Muscle of back (tissue), 11 donors: ENCODE measurements around the gene RASA4. TPM values are rescaled to one million over a fixed set of nuclear protein-coding genes. Genes with fewer than 3 reads are reported as not detected.
A peak's percentile ranks its signal among the peaks of the same experiment; 100 is the strongest.
"Not testable (repeated sequence)": the region's sequence is repeated elsewhere in the genome, so short reads cannot be mapped to it uniquely, and the experiment has no call there.

Experiments
- DNase-seq, 3 donors: peaks; one replicate each; pipeline versions ENCODE4 v3.0.0 to v3.0.0-alpha.2; 2013
- polyA plus RNA-seq, 10 donors: library from polyadenylated mRNA; unstranded; fragments of 120-200 nt; gene quantifications; one replicate each; pipeline ENCODE4 v1.2.1, GENCODE V29; 2013; ENCODE audit not compliant: insufficient read length in 10 of 10

Gene RASA4
- polyA plus RNA-seq, 10 donors: 16.3 to 43.7 (median 27.8) TPM

DNA sequence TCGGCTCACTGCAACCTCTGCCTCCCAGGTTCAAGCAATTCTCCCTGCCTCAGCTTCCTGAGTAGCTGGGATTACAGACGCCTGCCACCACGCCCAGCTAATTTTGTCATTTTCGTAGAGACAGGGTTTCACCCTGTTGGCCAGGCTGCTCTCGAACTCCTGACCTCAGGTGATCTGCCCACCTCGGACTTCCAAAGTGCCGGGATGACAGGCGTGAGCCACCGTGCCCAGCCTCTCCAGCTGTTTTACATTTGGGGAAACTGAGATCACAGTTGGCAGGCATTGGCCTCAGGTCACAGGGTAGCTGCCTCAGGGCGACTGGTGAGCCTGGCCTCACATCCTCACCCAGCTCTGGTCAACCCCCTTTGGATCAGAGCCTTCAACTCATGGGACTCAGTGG, 6.8 kb downstream of the RASA4 start:
- not testable (repeated sequence) for DNase-seq

DNA sequence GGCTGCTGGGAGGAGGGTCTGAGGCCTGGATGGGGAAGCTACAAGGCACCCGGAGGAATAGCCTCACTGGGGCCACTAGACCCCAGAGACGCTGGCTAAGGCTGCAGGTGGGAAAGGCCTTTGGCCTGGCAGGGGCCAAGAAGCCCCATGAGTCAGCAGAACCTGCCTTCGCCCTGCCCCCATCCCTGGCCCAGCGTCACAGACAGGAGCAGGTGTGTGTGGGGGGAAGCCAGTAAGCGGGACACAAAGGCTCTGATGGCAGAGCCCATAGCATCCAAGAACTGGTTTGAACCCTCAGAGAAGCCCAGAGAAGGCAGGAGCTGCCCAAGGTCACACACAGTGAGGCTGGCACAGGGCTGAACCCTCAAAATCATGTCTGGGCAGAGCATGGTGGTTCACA, 9.7 kb downstream of the RASA4 start:
- DNase-seq: not testable (repeated sequence)

DNA sequence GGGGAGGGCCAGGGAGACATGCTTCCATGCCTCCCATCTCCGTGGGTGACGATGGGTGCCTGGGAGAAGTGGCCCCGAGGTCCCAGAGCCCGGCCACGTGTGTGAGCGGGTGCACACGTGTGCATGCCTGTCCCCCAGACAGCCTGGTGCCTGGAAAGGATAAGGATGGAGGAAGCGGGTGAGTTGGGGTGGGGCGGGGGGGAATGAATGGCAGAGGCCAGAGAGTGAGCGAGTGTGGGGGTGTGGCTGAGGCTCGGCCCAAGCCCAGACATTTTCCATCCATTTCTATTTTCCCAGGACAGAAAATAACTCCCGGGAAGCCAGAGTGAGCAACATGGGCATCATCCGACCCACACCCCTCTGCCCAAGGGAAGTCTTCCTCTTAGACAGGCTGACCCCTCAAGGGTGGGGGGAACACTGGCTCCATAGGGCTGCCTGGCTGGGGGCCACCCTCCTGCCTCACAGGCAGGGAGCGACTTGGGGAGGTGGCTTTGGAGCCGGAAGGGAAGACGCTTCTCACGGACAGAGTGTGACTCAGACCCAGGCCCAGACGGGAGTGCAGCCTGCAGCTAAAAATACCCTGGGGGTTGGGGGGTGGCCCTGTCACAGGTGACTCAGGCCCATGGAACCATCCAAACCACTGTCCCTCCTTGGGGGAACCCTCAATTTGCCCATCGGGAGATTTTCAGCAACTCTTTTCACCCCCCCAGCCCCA, 12.0 kb downstream of the RASA4 start:
- DNase-seq: not testable (repeated sequence)

DNA sequence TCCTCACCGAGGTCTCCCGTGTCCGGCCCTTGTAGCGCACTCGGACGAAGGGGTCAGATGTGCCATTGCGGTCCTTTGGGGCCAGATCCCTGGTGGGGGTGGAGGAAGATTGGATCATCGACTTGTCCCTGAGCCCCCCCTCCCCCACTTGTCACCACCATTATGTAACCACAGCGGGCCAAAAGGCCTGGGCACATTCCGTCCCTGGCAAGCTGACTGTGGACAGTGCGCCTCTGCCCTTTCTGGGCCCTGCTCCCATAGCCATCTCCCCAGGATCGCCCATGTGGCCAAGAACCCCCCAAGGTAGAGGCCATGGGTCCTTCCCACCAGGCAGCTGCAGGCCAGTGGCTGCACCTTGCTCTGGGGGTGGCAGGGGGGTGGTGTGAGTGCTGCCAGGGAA, 14.2 kb downstream of the RASA4 start:
- not testable (repeated sequence) for DNase-seq

DNA sequence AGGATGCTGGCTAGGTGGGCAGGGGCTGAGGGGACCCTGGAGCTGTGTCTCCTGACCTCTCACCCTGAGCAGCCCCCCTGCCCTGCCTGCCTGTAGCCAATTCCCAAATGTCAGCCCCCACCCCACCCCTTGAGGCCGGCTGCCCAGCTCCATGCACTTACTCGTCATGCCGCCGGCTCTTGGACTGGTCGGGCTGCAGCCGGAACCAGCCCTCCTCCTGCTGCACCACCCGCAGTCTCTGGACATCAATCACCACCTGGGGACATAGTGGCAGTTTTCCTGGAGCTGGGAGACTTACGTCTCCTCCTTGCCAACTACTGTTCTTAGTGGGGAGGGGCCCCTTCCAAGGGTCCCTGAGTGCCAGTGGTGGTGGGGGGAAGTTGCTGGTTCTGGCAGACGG, 16.9 kb downstream of the RASA4 start:
- not testable (repeated sequence) for DNase-seq

DNA sequence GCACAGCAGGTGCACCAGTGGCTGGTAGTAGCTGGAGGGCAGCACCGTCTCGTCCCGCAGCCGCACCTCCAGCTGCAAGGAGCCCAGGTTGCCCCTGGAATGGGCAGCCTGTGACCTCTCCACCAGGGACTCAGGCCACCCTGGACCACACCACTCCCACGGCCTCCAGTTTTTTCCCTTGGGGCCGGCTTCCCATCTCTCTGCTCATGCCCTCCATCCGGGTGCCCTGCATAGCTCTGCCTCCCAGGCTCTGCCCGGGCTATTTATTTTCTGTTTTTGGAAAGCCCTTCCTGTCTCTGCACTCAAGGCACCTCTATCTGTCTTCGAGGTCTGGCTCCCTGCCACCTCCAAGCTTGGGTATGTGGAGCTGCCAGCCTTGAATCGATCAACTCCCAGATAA, 20.5 kb downstream of the RASA4 start:
- not testable (repeated sequence) for DNase-seq

DNA sequence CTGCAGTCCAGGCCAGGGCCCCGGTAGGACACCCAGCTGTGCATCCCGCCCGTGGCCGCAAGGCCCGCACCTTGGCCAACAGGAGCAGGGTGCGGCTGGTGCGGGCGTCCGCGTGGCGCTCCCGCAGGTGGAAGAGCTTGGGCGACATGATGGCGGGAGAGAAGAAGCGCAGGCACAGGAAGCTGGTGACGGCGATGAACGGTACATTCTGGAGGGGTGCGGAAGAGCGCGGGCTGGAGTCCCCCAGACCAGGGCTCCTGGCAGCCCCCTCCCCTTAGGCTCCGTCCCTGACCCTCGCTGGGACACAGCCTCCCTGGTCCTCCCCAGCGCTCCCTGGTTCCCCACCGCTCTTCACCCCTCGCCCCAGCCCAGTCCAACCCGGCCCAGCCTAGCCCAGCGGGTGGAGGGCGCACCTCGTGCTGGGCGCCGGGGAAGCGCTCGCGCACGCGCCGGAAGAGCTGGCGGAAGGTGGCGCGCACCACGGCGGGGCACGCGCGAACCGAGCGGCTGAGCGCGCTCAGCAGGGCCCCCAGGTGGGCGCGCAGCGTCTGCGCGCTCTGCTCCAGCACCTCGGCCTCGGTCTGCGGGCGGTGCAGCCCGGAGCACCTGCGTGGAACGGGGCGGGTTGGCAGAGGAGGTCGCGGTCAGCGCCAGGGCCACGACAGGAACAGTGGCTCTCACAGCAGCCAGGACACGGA, 22.8 kb downstream of the RASA4 start:
- not testable (repeated sequence) for DNase-seq

DNA sequence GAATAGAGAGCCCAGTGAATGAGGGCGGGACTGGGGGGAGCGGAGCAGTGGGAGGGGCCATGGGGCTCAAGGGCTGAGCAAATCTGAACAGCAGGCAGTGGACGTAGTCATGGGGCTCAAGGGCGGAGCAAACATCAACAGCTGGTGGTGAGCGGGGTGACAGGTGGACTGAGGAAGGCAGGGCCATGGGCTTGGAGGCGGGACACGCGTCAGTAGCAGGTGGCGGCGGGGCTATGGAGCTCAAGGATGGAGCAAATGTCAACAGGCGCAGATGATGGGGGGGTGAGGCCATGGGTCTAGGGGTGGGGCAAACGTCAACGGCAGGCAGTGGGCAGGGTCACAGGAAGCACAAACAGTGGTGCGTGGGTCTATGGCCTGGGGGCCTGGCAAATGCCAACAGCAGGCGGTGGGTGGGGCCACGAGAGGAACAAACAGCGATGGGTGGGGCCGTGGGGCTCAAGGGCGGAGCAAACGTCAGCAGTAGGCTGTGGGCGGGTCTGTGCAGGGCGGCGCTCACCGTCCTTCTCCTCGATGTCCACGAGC, 24.0 kb downstream of the RASA4 start:
- DNase-seq: not testable (repeated sequence)

DNA sequence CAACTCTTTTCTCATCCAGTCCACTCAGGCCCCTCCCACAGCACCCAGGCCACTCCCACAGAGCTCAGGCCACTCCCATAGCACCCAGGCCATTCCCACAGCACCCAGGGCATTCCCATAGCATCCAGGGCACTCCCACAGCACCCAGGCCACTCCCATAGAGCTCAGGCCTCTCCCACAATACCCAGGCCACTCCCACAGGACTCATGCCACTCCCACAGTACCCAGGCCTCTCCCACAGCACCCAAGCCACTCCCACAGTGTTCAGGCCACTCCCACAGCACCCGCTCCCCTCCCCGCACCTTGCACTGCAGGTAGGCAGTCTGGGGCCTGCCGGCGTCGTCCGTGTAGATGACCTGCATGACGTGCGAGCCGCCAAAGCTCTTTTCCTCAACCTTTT, 26.7 kb downstream of the RASA4 start:
- not testable (repeated sequence) for DNase-seq

DNA sequence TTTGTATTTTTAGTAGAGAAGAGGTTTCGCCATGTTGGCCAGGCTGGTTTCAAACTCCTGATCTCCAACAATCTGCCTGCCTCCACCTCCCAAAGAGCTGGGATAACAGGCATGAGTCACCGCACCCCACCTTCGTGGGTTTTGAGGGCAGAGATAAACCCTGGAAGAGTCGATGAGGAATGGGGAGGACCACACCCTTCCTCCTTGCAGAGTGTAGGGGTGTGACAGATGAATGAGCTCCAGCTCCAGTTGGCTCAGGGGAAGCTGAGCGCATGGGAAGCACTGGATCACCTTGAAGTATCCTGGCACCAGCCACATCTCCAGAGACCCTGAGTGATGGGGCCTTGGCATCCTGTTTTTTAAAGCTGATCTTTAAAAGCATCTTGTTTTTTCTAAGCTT, 33.1 kb downstream of the RASA4 start:
- DNase-seq: not testable (repeated sequence)

DNA sequence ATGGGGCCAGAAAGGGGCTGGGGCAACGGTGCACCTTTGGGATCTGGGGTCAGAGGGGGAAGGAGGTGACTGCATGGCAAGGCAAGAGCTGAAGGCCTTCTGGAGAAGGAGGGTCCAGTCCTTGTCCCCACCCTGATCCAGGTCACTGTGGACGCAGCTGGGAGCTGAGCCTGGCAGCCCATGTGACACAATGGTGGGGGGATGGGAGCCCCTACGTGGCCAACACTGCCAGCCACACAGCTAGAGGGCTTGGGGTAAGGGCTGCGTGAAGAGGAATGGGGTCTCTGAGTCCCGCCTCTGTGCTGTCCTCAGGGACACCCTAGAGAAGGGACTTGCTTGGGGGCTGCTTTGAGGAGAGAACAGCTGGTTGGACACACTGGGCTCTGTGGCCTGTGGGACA, 34.8 kb downstream of the RASA4 start:
- not testable (repeated sequence) for DNase-seq

DNA sequence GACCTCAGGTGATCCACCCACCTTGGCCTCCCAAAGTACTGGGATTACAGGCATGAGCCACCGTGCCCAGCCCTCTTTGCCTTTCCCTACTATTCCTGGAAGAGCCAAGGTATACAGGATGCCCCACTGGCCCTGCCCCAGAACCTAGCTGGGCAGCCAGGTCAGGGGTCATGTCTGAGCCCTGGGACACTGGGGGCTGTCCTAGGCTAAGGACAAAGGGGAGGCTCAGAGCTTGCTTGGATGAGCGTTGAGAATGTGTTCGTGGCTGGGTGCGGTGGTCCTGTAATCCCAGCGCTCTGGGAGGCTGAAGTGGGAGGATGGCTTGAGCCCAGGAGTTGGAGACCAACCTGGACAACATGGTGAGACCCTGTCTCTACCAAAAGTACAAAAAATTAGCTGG, 38.1 kb downstream of the RASA4 start:
- DNase-seq: not testable (repeated sequence)

DNA sequence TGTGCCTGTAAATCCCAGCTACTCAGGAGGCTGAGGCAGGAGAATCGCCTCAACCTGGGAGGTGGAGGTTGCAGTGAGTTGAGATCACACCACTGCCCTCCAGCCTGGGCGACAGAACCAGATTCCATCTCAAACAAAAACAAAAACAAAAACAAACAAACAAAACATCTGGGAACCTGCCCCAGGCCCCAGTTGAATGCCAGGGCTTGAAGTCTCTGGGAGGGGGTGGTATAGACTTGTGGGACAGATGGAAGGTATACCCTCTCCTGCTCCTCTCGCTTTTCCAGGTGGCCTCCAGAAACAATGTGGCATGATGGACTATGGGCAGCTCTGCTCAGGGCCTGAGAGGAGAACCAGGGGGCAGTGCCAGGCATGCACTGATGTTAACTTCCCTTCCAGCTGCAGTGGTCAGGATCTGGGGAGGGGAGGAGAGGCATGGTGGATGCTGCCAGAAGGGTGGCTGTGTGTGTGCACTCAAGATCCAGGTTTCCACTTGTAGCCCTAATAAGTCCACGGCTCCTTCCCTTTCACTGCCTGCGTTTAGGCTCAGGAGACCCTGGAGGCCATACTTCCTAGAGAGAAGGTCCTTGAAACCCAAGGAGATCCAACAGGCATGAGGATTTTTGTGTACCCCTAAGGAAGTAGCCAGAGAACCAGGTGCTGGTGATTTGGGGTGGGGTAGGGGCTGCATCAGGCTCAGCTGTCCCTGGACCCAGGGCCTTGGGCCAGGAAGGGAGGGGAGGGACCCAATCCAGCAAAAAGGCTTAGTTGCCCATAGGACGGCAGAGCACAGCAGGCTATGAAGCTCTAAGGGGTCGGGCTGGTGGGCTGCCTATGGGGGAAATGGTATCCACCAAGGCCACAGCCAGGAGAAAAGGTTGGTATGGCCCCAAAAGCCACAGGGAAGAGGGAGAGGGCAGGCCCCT, 39.0 kb downstream of the RASA4 start:
- not testable (repeated sequence) for DNase-seq

DNA sequence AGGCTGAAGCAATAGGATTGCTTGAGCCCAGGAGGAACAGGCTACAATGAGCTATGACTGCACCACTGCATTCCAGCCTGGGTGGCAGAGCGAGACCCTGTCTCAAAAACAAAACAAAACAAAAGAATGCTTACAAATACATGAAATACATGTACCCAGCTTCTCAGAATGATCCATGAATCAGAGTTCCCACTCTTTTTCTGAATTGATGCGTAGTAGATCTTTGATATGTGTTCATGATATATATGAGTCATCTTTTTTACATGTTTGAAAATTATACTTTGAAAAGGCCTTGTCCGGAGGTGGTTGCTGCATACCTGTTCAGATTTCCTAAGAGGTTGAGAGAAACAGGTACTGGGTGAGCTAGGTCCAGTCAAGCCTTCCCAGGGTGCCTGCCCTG, 40.2 kb downstream of the RASA4 start:
- DNase-seq: not testable (repeated sequence)

DNA sequence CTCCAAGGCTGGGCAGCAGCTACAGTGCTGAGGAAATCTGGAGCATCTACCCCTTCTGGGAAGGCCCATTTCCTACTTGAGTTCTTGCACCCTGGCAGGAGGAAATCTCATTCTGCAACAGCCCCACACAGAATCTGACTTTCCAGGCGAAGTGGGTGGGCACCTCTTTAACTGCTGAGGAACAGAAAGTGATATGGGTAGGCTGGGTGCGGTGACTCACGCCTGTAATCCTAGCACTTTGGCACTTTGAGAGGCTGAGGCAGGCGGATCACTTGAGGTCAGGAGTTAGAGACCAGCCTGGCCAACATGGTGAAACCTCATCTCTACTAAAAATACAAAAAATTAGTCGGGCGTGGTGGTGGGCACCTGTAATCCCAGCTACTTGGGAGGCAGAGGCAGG, 41.9 kb downstream of the RASA4 start:
- not testable (repeated sequence) for DNase-seq

DNA sequence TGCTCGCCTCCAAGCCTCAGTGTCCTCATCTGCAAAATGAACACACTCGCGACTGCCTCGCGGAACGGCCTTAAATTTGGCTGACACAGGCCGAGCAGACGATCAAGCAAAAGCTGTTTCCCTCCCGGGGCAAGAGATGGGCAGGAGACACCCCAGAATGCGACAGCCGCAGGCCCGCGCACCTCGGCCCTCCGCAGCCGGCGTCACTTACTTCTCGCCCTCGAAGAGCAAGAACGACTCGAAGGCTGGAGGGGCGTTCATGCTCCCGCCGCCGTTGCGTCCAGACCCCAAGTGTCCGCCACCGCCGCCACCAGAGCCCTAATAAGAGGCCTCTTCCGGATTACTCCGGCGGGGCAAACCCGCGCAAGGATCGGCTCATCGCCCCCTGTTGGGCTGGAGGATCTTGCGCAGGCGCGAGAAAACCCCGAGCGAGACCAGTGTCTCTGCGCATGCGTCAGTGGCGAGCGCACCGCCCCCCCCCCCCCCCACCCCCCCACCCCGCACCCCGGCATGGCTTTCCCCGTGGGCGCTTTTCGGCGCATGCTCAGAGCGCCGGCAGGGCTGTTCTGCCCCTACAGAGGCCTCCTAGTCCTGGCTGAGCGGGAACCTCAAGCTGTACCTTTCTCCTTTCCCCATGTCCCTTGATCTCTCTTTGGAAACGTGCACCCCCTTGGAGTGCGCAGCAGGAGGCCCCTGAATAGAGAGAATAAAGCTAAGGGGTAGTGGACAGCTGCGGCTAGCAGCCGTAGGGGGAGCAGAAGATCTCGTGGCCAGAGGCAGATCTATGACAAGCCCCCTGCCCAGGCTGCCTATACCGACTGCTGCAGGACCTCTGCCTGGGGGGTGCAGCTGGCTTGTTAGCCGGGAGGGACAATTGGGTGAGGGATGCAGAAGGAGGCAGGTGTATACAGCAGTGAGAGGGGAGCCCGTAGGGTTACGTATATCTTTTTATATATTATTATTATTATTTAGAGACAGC, 44.0 kb downstream of the RASA4 start, which contains the start of gene POLR2J3:
TSS of gene POLR2J3 (minus strand) at position 323 of the 979 bp plus-strand sequence. CDS start at position 261, 62 bp downstream.
- peak; percentile 92 to 98 (median 94) for DNase-seq

DNA sequence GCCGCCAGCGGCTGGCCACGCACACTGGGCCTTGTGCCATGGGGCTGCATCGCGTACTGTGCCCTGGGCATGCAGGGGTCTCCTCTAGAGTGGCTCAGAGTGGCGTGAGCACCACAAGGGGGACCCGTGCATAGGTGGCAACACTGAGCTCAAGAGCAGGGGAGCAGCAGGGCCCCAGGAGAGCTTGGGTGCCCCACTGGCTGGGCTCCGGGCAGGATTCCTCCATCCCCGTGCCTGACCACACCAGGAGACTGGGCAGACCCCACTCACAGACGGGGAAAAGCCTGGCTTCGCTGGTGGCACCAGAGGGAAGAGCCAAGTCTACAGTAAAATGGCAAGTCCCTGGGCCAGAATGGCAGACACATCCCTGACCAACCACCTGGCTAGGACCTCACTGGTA, 47.9 kb downstream of the RASA4 start:
- not testable (repeated sequence) for DNase-seq

DNA sequence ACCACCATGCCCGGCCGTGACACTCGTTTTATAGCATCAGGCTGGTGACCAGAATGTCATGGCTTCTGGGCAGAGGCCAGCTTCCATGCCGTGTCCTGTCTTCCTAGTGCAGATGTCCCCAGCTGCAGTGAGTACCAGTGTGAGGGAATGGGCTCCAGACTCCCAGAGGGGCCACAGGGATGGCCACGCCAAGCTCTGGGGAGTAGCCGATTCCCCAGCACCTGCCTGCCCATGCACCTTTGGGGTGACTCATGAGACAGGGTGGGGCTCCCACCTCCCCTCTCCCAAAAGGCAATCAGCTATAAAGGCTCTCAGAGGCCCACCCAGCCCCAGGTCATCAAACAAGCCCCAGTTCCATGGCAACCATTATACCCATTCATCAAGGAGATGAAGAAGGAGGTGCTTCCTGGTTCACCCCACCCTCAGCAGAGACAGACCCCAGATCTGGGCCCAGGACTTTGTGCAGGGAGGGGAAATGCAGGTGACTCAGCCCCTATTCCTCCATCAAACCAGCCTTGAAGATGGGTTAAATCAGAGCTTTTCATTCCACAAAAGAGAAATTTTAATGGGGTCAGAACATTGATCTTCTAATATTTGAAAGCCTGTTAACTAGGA, 65.6 kb downstream of the RASA4 start, which contains the start of gene SPDYE2:
TSS of gene SPDYE2 (plus strand) at position 419 of the 615 bp plus-strand sequence. CDS start 2,030 bp downstream, outside the sequence.
- not testable (repeated sequence) for DNase-seq

DNA sequence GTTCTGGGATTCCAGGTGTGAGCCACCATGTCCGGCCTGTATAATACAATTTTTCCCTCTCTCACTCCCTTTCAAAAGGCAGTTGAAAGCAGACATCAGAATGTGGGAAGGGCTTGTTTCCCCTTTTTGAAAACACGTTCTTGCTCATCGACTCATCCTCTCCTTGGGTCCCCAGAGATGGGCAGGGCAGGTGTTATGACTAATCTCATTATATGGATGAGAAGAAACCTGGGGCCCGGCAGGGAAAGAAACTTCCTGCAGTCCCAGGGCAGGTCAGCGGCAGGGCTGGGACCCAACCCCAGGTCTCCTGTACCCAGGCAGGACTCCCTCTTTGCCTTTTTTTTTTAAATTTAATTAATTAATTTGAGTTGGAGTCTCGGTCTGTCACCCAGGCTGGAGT, 70.2 kb downstream of the RASA4 start:
- DNase-seq: not testable (repeated sequence)

DNA sequence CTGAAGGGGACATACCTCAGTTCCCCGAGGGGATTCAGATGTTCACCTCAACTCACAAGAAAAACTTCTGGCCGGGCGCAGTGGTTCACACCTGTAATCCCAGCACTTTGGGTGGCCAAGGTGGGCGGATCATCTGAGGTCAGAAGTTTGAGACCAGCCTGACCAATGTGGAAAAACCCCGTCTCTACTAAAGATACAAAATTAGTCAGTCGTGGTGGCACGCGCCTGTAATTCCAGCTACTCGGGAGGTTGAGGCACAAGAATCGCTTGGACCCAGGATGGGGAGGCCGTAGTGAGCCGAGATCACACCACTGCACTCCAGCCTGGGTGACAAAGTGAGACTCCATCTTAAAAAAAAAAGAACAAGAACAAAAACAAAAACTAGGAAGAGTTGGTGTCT, 71.3 kb downstream of the RASA4 start:
- not testable (repeated sequence) for DNase-seq
